ENCODE data around the gene SOX30.

Gene SOX30

DNA sequence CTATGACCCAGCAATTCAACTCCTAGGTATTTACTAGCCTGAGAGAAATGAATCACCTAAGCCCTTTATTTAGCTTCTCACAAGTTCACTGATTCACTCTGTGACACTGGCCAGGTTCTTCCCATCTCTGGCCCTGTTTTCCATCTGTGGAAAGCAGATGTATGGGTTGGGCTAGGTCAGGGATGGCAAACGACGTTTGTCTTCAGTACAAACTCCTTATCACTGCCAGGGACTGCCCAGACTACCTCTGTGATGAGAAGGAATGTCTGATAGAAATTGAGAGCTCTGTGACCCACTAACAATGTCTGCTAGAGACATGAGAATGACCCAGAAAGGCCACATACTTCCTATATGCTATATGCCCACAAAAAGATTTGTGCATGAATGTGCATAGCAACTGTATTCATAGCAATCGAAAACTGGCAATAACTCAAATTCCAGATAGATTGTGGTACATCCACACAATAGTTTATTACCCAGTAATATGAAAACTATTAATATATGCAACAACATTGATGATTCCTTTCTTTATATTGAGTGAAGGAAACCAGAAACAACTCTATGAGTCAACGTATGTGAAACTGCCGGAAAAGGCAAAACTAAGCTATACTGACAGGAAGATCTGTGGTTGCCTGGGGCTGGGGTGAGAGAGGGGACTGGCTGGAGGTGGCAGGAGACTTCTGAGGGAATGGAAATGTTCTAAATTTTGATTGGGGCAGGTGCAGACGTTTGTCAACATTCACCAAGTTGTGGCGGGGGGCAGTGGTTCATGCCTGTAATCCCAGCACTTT lies 44.7 kb downstream of the SOX30 start:
- no peak for DNase-seq (ENCODE audit: low read depth)

DNA sequence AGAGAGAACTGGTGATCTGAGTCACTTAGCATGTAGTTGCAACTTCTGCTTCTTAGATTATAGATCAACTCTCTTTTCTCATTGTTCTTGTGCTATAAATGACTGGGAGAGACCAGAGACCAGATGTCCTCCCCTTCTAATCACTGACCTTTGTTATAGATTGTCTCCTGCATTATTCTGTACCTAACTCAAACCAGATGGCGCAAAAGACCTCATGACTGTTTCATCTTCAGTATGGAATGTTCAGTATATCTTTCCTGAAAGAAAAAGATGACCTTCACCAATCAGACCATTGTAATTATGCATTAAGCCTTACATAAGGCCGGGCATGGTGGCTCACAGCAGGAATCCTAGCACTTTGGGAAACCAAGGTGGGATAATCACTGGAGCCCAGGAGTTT lies 46.2 kb downstream of the SOX30 start:
- no peak for DNase-seq (ENCODE audit: low read depth)

DNA sequence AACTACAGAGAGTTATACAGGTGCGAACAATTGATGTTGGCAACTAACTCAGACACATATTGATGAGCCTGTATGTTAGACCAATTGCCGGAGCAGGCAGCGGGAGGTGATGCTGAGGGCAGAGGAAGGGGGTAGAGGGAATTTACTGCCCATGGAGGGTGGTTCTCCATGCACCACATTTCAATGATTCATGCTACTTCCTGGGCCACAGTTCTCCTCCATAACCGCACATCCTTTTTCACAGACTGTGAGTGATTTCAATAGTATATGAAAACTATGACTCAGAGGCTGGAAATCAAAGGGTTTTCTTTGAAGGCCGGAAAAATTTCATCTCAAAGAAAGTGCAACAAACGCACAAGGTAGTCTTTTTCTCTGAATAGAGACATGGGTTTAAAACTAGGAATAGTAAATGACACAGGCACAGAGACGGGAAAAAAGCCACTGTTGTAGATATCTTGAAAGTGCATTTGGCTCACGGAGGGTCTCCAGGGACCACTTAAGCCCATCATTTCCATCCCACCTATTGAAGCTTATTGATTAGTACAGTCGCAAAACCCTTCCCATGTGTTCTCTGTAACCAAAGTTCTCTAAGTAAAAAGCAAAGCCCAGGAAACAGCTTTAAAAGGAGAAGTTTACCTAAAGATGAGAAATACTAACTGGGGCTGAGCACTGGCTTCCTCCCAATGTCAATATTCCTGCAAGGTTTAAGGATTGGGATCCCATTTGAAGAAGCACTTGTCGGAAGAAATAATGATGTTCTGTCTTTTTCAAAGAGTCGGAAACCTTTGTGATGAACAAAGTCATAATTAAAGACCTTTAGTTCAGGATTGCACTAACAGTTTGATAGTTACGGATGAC lies 48.7 kb downstream of the SOX30 start:
- peak; percentile 16 for DNase-seq (ENCODE audit: low read depth)

DNA sequence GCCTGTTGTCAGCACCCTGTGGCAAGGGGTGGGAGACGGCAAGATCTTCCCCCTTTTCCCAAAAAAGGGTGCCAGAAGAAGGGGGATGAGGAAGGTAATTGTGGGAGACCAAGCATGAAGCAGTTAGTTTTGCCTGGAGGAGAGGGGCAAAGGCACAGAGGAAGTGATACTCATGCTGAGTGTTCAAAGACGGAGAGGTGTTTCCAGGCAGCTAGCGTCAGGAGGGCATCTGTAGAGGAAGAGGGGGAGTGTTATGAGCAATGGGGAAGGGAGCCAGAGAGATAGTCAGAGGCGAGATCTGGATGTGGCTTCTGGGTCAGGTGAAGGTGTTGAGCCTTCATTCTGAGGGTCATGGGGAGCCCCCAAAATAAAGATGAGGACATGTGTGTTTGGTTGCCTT lies 49.7 kb downstream of the SOX30 start:
- no peak for DNase-seq (ENCODE audit: low read depth)

GRCh38 chr5:157600252-157600651 lies 52.0 kb downstream of the SOX30 start:
- DNase-seq (ENCODE audit: low read depth), result no peak

DNA sequence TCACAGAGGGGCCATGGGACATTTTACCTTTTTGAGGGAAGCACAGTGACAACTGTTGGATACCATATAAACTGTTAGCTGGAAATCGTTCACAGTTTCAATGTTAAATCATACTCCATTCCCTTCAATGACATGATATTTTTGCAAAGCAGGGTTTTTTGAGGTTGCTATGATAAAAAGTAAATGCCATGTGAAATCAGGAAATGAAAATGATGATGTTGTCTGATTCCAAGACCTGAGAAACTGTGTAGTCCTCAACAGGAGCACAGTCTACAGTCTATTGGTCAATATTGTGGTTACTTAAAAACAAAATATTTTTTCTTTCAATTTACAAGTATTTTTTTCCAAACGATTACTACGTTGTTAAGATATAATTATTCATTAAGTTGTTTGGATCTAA lies 52.7 kb downstream of the SOX30 start:
- no peak for DNase-seq (ENCODE audit: low read depth)

DNA sequence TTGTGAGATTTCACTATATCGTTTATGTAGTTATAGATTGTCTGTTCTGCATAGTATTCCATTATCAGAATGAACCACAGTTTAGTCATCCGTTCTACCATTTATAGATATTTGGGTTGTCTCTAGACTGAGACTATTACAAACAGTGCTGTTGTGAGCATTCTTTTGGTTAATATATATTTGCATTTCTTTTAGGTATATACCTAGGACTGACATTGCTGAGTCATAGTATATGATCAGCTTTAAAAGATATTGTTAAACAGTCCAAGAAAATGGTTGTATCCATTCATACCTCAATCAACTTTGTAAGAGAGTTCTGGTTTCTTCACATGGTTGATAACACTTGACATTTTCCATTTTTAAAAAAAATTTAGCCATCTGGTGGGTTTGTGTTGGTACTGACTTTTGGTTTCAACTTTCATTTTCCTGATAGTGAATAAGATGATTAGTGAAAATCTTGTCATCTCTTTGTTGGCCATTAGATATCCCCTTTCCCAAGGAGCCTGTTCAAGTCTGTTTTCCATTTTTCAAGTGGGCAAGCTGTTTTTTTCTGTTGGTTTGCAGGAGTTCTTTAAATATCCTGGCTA lies 53.8 kb downstream of the SOX30 start:
- no peak for DNase-seq (ENCODE audit: low read depth)

- DNase-seq (ENCODE audit: low read depth), result no peak
Measured at GRCh38 chr5:157597277-157597676, 55.0 kb downstream of the SOX30 start.

- no peak for DNase-seq (ENCODE audit: low read depth)
Measured at GRCh38 chr5:157596487-157596886, 55.8 kb downstream of the SOX30 start.

DNA sequence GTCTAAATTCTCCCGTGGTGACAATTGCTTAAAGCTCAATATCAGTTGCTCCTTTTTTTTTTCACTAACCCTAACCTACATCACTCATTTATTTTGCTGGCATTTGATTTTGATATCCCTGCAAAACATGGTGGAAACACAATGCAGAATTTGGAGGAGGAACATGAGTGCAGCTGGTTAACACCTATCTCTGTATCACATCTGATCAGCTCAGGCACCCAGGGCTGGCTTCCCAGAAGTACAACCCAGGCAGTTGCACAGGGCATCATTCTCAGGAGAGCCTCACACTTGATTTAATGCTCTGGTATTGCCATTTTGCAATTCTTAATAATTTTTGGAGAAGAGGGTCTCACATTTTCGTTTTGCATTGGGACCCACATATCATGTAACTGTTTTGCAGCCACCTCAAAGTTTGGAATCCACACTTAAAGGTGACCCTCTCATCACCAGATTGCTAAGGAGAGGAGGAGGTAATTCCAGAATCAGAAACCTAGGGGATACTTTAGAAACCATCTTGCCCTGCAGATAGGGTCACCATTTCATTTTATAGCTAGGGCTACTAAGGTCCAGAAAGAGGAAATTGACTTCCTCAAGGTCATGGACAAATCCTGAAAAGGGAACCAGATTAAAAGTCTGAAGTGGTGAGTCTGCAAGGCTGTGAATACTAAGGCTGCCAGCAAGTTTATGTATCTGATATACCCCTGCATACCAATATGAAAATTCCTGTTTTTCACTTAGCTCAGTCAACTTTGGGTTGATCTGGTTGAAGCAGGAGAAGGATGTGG lies 57.4 kb downstream of the SOX30 start:
- DNase-seq (ENCODE audit: low read depth), result no peak

DNA sequence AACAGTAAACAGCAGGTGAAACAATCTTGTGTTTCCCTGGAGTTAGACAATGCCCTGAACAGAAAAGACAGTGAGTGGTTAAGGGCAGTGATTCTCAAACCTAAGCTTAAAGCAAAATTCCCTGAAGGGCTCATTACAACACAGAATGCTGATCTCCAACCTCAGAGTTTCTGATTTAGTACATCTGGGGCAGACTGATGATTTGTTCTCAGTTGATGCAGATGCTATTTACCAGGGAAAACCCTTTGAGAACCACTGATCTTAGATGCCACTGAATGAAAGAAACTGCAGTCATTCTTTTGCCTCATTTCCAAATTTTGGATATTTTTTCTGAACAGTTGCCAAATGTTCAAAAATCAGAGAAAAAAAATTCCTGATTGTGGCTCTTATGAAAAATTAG lies 58.0 kb downstream of the SOX30 start:
- no peak for DNase-seq (ENCODE audit: low read depth)

DNA sequence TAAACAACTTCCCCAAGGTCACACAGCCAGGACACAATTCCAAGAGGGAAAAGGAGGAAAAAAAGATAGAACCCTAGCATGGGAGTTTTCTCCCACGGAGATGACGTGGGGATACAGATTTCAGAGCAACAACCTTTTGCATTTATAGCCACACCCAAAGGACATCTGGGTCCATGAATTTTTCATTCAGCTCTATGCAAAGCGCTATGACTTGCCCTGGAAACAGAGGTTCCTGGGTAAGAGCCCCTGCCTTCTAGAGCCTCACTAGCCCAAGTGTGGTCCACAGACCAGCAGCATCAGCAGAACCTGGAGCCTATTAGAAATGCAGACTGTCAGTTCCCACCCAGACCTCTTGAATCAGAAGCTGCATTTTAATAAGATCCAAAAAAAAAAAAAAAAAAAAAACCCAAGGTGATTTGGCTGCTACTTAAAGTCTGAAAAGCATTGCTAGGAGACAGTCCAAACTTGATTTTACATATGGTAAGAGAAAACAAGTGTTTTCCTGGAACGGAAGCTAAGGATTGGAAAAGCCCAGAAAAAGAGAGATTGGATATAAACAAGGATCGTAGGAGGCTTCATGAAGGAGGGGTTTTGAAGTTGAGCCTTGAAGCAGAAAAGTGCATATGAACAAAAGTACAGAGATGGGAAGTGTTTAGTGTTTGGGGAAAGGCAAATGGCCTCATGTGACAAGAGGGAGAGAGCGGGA lies 59.0 kb downstream of the SOX30 start:
- DNase-seq (ENCODE audit: low read depth), result no peak

DNA sequence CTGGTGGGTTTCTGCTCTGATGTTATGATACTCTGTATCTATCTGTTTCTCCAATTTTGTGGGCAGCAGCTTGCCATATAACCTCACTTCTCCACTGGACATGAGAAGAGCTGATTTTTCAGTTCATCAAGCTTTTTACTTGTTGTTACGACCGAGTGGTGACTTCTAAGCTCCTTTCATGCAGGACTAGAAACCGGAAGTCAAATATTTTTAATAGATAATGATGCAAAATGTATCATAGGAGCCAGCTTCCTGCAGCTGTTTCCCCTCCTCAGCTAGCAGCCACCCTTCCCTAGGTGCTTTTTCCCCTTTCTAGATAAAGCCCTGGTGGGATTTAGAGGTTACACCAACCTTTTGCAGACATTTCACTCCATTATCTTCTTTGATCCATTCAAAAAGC lies 59.6 kb downstream of the SOX30 start:
- no peak for DNase-seq (ENCODE audit: low read depth)

GRCh38 chr5:157590478-157590877 lies 61.8 kb downstream of the SOX30 start:
- DNase-seq (ENCODE audit: low read depth), result no peak

GRCh38 chr5:157584628-157585027 lies 67.6 kb downstream of the SOX30 start:
- no peak for DNase-seq (ENCODE audit: low read depth)

DNA sequence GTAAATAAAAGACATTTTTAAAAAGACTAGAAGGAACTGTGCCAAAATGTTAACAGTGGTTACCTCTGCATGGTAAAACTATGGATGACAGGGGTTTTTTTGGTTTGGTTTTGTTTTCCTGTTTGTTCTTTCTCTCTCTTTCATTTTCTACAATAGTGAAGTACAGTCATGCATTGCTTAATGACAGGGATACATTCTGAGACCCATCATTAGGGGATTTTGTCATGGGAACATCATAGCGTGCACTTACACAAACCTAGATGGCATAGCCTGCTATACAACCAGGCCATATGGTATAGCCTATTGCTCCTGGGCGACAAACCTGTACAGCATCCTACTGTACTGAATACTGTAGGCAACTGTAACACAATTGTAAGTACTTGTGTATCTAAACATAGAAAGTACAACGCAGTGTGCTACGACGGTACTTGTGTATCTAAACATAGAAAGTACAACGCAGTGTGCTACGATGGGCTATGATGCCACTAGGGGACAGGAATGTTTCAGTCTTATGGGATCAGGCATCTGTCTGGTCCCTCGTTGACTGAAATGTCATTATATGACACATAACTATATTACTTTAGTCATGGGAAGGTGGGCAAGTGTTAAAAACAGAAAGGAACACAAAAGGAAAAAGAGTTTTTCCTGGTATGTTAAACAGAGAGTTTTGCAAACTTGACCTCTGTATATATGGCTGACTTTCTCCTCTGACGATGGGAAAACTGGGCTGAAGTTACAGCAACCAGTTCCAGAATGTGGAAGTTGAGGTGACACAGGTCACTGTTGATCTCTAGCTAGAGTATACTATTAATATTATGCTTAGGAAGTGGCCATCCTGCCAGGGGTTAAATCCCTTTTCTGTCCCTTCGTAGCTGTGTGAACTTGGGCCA lies 69.3 kb downstream of the SOX30 start:
- DNase-seq (ENCODE audit: low read depth), result no peak

GRCh38 chr5:157581901-157582300 lies 70.3 kb downstream of the SOX30 start:
- no peak for DNase-seq (ENCODE audit: low read depth)

- DNase-seq (ENCODE audit: low read depth), result no peak
Measured at GRCh38 chr5:157578079-157578780, 74.0 kb downstream of the SOX30 start.

GRCh38 chr5:157576678-157577077 lies 75.6 kb downstream of the SOX30 start:
- DNase-seq (ENCODE audit: low read depth), result no peak
